ENCODE data around the gene FAM209B.

GRCh38 chr20:56573986-56574385 is 40.9 kb downstream of the FAM209B start:
- TF ChIP-seq, protein P1, sequence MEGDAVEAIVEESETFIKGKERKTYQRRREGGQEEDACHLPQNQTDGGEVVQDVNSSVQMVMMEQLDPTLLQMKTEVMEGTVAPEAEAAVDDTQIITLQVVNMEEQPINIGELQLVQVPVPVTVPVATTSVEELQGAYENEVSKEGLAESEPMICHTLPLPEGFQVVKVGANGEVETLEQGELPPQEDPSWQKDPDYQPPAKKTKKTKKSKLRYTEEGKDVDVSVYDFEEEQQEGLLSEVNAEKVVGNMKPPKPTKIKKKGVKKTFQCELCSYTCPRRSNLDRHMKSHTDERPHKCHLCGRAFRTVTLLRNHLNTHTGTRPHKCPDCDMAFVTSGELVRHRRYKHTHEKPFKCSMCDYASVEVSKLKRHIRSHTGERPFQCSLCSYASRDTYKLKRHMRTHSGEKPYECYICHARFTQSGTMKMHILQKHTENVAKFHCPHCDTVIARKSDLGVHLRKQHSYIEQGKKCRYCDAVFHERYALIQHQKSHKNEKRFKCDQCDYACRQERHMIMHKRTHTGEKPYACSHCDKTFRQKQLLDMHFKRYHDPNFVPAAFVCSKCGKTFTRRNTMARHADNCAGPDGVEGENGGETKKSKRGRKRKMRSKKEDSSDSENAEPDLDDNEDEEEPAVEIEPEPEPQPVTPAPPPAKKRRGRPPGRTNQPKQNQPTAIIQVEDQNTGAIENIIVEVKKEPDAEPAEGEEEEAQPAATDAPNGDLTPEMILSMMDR (IDR thresholded peaks at IDR 0.05): no peak
- TF ChIP-seq EP300 (IDR thresholded peaks at IDR 0.05): no peak
